ENCODE data around the gene PAK1.

DNA sequence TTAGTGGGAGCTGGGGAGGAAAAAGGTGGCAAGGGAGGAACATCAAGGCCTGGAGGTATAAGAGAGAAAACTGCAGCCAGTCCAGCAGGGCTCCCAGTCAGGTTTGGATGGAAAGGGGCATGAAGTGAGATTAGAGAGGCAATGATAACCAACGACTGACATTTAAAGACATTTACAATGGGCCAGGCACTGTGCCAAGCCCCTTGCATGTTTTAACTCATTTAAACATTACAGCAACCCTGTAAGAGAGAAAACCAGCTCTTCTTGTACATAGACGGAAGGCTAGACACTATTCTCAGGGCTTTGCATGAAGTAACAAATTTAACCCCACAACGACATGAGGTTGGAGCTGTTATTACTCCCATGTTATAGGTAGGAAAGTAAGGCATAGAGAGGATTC is 32.1 kb upstream of the PAK1 start:
- TF ChIP-seq, protein P1, sequence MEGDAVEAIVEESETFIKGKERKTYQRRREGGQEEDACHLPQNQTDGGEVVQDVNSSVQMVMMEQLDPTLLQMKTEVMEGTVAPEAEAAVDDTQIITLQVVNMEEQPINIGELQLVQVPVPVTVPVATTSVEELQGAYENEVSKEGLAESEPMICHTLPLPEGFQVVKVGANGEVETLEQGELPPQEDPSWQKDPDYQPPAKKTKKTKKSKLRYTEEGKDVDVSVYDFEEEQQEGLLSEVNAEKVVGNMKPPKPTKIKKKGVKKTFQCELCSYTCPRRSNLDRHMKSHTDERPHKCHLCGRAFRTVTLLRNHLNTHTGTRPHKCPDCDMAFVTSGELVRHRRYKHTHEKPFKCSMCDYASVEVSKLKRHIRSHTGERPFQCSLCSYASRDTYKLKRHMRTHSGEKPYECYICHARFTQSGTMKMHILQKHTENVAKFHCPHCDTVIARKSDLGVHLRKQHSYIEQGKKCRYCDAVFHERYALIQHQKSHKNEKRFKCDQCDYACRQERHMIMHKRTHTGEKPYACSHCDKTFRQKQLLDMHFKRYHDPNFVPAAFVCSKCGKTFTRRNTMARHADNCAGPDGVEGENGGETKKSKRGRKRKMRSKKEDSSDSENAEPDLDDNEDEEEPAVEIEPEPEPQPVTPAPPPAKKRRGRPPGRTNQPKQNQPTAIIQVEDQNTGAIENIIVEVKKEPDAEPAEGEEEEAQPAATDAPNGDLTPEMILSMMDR (IDR thresholded peaks at IDR 0.05; ENCODE audit: low read length) = no peak
- TF ChIP-seq EZH2 (IDR thresholded peaks at IDR 0.05; ENCODE audit: borderline replicate concordance, low read length) = no peak
